ENCODE data around the gene UFSP1.

UFSP1 gene

DNA sequence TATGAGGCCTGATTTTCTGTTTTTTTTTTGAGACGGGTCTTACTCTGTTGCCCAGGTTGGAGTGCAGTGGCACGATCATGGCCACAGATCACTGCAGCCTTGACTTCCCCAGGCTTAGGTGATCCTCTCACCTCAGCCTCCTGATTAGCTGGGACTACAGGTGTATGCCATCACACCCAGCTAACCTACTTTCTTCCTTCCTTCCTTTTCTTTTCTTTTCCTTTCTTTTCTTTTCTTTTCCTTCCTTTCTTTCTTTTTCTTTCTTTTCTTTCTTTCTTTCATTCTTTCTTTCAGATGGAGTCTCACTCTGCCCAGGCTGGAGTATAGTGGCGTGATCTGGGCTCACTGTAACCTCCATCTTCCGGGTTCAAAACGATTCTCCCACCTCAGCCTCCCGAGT lies 10.8 kb downstream of the UFSP1 start:
- no peak overlapping the region for H3K4me3 ChIP-seq (replicated peaks; ENCODE audit: low read depth, low read length)
- TF ChIP-seq, protein P1, sequence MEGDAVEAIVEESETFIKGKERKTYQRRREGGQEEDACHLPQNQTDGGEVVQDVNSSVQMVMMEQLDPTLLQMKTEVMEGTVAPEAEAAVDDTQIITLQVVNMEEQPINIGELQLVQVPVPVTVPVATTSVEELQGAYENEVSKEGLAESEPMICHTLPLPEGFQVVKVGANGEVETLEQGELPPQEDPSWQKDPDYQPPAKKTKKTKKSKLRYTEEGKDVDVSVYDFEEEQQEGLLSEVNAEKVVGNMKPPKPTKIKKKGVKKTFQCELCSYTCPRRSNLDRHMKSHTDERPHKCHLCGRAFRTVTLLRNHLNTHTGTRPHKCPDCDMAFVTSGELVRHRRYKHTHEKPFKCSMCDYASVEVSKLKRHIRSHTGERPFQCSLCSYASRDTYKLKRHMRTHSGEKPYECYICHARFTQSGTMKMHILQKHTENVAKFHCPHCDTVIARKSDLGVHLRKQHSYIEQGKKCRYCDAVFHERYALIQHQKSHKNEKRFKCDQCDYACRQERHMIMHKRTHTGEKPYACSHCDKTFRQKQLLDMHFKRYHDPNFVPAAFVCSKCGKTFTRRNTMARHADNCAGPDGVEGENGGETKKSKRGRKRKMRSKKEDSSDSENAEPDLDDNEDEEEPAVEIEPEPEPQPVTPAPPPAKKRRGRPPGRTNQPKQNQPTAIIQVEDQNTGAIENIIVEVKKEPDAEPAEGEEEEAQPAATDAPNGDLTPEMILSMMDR (IDR thresholded peaks at IDR 0.05; ENCODE audit: insufficient read depth, low read length, poor library complexity, severe bottlenecking) = no peak
- peaks cover 26% of the 10 kb centered on the region for H3K36me3 ChIP-seq (ENCODE audit: control insufficient read depth, insufficient read depth, low read length)
- no peaks in the 10 kb centered on the region for H3K27me3 ChIP-seq (replicated peaks; ENCODE audit: control insufficient read depth, insufficient read depth, low read length)
- DNase-seq (ENCODE audit: extremely low read depth, insufficient read length) = no peak

DNA sequence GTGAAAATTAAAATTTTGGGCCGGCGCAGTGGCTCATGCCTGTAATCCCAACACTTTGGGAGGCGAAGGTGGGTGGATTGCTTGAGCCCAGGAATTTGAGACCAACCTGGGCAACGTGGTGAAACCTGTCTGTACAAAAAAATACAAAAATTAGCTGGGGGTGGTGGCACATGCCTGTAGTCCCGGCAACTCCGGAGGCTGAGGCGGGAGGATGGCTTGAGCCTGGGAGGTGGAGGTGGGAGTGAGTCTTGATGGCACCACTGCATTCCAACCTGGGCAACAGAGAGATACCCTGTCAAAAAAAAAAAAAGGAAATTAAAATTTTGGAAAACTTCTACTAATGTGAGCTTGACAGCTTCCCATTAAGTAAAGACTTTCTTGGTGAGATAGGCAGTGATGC lies 11.5 kb downstream of the UFSP1 start:
- Histone ChIP-seq H3K4me3 (replicated peaks; ENCODE audit: low read depth, low read length) (no peak overlapping the region), H3K27me3 (replicated peaks; ENCODE audit: control insufficient read depth, insufficient read depth, low read length) (no peaks in the 10 kb centered on the region), H3K36me3 (ENCODE audit: control insufficient read depth, insufficient read depth, low read length) (peaks cover 20% of the 10 kb centered on the region)
- TF ChIP-seq, protein P1 (IDR thresholded peaks at IDR 0.05; ENCODE audit: insufficient read depth, low read length, poor library complexity, severe bottlenecking) = no peak
- no peak for DNase-seq (ENCODE audit: extremely low read depth, insufficient read length)

DNA sequence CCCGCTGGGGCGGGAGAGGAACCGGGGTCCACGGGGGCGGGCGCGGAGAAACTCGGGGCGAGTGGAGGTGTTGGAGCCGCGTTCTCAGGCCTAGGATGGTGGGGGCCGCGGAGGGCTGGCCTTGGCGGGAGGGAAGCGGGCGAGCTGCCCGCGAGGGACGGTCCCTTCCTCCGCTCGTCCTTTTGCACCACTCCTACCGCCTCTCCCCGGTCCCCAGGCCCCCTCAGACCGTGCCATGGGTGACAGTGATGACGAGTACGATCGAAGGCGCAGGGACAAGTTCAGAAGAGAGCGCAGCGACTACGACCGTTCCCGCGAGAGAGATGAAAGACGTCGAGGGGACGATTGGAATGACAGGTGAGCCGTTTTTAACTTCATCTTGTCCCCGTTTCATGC lies 14.2 kb downstream of the UFSP1 start:
- H3K4me3 ChIP-seq (replicated peaks; ENCODE audit: low read depth, low read length) = peak overlapping the region; percentile 80
- peaks cover 13% of the 10 kb centered on the region for H3K36me3 ChIP-seq (ENCODE audit: control insufficient read depth, insufficient read depth, low read length)
- no peaks in the 10 kb centered on the region for H3K27me3 ChIP-seq (replicated peaks; ENCODE audit: control insufficient read depth, insufficient read depth, low read length)
- TF ChIP-seq, protein P1 (IDR thresholded peaks at IDR 0.05; ENCODE audit: insufficient read depth, low read length, poor library complexity, severe bottlenecking) = no peak
- no peak for DNase-seq (ENCODE audit: extremely low read depth, insufficient read length)

DNA sequence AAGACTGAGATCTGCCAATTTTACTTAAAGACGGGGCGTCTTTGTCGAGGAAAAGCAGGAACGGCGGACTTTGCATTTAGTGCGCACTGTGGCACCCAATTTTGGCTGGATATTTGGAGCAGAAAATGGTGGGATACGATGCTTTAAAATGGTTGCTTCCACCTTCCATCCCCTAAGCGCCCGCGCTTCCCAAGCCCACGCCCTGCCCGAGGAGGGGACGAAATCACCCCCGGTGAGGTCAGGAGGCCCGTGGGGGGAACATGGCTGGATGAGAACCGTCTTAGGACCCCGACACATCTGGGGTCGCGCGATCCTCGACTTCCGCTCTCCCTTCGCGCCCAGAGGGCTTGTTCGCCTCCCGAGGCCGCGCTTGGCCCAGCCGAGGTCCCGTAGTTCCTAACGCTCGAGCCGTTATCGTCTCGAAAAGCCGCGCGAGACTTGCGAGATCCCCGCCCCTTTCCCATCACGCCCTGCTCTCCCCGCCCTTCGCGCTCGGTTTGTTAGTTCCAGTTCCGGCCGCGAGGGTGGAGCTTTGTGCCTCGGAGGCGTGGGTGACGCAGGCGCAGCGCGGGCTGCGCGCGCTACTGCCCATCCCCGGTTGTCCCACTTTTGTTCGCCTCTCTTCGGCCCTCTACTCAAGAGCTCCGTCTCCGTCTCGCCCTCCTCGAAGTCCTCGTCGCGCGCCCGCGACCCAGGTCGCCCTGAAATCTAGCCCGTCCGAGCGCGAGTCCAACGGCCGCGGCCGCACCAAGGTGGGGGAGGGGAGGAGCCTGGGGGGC lies 14.7 kb downstream of the UFSP1 start, which contains the start of gene SRRT:
Gene SRRT (plus strand): TSS at position 527 of the 779 bp plus-strand sequence. CDS start 488 bp downstream, outside the sequence.
- H3K36me3 ChIP-seq (ENCODE audit: control insufficient read depth, insufficient read depth, low read length) = peaks cover 10% of the 10 kb centered on the region
- H3K27me3 ChIP-seq (replicated peaks; ENCODE audit: control insufficient read depth, insufficient read depth, low read length) = no peaks in the 10 kb centered on the region
- peak; percentile 97 for DNase-seq (ENCODE audit: extremely low read depth, insufficient read length)
- TF ChIP-seq, protein P1 (IDR thresholded peaks at IDR 0.05; ENCODE audit: insufficient read depth, low read length, poor library complexity, severe bottlenecking) = no peak
- H3K4me3 ChIP-seq (replicated peaks; ENCODE audit: low read depth, low read length) = peak within 1 kb of the TSS; percentile 80

DNA sequence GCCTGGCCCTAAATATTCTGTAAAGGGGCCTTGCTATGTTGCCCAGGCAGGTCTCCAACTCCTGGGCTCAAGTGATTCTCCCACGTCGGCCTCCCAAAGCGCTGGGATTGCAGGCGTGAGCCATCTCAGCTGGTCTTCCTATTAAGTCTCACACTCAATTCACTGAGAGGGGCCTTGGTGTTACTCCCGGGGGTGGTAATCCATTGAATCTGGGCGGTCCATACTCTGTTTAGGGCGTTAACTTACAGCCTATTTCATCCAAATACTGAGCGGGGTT lies 15.3 kb downstream of the UFSP1 start:
- TF ChIP-seq, protein P1 (IDR thresholded peaks at IDR 0.05; ENCODE audit: insufficient read depth, low read length, poor library complexity, severe bottlenecking) = no peak
- peaks cover 10% of the 10 kb centered on the region for H3K36me3 ChIP-seq (ENCODE audit: control insufficient read depth, insufficient read depth, low read length)
- peak overlapping the region; percentile 80 for H3K4me3 ChIP-seq (replicated peaks; ENCODE audit: low read depth, low read length)

More for the DNA sequence above, 15.3 kb downstream of the UFSP1 start:
- no peak for DNase-seq (ENCODE audit: extremely low read depth, insufficient read length)
- H3K27me3 ChIP-seq (replicated peaks; ENCODE audit: control insufficient read depth, insufficient read depth, low read length) = no peaks in the 10 kb centered on the region

Measured in GM06990 (cell line).